HG02642 (cell line): Measurements from ENCODE around the gene MTHFD2L.
A peak's percentile ranks its signal among the peaks of the same experiment; 100 is the strongest.
"Not testable (repeated sequence)": the region's sequence is repeated elsewhere in the genome, so short reads cannot be mapped to it uniquely, and the experiment has no call there.

ENCODE experiments used
- ATAC-seq: cut with Tn5 transposase; IDR thresholded peaks from one replicate; pipeline ENCODE4 v1.9.1; 2021; ENCODE audit warnings: mild to moderate bottlenecking; ENCODE audit not compliant: unreplicated experiment, poor library complexity

Gene MTHFD2L

GRCh38 chr4:74157561-74158465 lies at the start of gene MTHFD2L:
Gene MTHFD2L (plus strand): TSS chr4:74158118. CDS start chr4:74158139, 21 bp downstream.
- ATAC-seq: peak; percentile 99

- no peak for ATAC-seq
These were observed 49.3 kb upstream of the MTHFD2L start for GRCh38 chr4:74108457-74109115.

GRCh38 chr4:74109116-74109869 lies 48.6 kb upstream of the MTHFD2L start:
- ATAC-seq: no peak

- no peak for ATAC-seq
These were observed 47.9 kb upstream of the MTHFD2L start for GRCh38 chr4:74109870-74110605.

- no peak for ATAC-seq
These were observed 47.2 kb upstream of the MTHFD2L start for GRCh38 chr4:74110670-74111069.

- no peak for ATAC-seq
These were observed 46.5 kb upstream of the MTHFD2L start for GRCh38 chr4:74111306-74111975.

- ATAC-seq: no peak
These were observed 45.9 kb upstream of the MTHFD2L start for GRCh38 chr4:74111990-74112389.

- ATAC-seq: no peak
These were observed 45.4 kb upstream of the MTHFD2L start for GRCh38 chr4:74112399-74113105.

GRCh38 chr4:74114234-74114633 lies 43.7 kb upstream of the MTHFD2L start:
- no peak for ATAC-seq

GRCh38 chr4:74117024-74117534 lies 40.8 kb upstream of the MTHFD2L start:
- no peak for ATAC-seq

- no peak for ATAC-seq
These were observed 39.1 kb upstream of the MTHFD2L start for GRCh38 chr4:74118600-74119338.

- ATAC-seq: no peak
These were observed 37.8 kb upstream of the MTHFD2L start for GRCh38 chr4:74120086-74120485.

GRCh38 chr4:74121643-74122579 lies 36.0 kb upstream of the MTHFD2L start:
- ATAC-seq: no peak

- no peak for ATAC-seq
These were observed 34.7 kb upstream of the MTHFD2L start for GRCh38 chr4:74123065-74123728.

- ATAC-seq: no peak
These were observed 32.9 kb upstream of the MTHFD2L start for GRCh38 chr4:74125029-74125428.

GRCh38 chr4:74127745-74128144 lies 30.2 kb upstream of the MTHFD2L start:
- no peak for ATAC-seq

- not testable (repeated sequence) for ATAC-seq
These were observed 27.1 kb upstream of the MTHFD2L start for GRCh38 chr4:74130843-74131242.
